ENCODE results near the gene STMND1.

STMND1 gene

DNA sequence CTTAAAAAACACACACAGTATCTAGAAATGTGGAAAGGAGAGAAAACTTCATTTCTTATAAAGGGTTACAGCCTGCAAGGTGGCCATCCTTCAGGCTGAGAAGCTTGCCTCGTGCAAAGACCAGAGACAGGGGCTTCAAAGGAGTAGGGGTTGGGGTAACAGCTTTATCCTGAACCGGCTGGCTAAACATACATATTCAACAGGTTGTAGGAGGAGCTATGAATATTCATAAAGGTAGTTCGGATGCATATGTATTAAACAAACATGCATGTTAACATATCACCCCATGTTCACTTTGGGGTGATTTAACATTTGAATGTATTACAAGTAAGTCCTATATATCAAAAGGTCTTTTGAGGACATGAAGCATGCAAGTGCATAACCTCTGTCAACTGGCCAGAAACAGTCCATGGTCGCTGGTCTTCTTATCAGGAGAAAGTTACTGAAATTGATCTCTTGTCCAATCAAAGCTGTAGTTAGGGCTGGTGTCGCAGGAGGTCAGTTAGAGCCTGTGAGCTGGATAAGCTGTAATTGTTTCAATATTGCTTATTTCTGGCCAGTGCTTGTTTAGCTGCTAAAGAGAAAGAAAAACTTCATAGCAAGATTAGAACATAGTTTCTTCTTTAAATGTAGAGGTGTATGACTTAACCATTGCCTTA lies 2.3 kb upstream of the STMND1 start:
- no peak for TF ChIP-seq NFIC (IDR thresholded peaks at IDR 0.05)
- no peak for TF ChIP-seq YY1 (IDR thresholded peaks at IDR 0.05; ENCODE audit: low read depth)
- TF ChIP-seq MAX (IDR thresholded peaks at IDR 0.05): no peak
- no peak for TF ChIP-seq TCF12 (IDR thresholded peaks at IDR 0.05; ENCODE audit: low read depth)
- no peak for TF ChIP-seq EP300 (IDR thresholded peaks at IDR 0.05; ENCODE audit: borderline replicate concordance)
- TF ChIP-seq CEBPB (IDR thresholded peaks at IDR 0.05): no peak
- no peak for TF ChIP-seq RAD21 (IDR thresholded peaks at IDR 0.05; ENCODE audit: low read depth)
- no peak for TF ChIP-seq TEAD4 (IDR thresholded peaks at IDR 0.05)
- no peak for TF ChIP-seq TAF1 (IDR thresholded peaks at IDR 0.05; ENCODE audit: low read depth)
- TF ChIP-seq CREB1 (IDR thresholded peaks at IDR 0.05; ENCODE audit: low read depth): no peak
- TF ChIP-seq ZBTB7A (IDR thresholded peaks at IDR 0.05; ENCODE audit: low read depth): no peak
- no peak for TF ChIP-seq EGR1 (IDR thresholded peaks at IDR 0.05)
- TF ChIP-seq USF1 (IDR thresholded peaks at IDR 0.05): no peak
- TF ChIP-seq FOXM1 (IDR thresholded peaks at IDR 0.05; ENCODE audit: borderline replicate concordance, low read depth): no peak
- TF ChIP-seq, protein P1, sequence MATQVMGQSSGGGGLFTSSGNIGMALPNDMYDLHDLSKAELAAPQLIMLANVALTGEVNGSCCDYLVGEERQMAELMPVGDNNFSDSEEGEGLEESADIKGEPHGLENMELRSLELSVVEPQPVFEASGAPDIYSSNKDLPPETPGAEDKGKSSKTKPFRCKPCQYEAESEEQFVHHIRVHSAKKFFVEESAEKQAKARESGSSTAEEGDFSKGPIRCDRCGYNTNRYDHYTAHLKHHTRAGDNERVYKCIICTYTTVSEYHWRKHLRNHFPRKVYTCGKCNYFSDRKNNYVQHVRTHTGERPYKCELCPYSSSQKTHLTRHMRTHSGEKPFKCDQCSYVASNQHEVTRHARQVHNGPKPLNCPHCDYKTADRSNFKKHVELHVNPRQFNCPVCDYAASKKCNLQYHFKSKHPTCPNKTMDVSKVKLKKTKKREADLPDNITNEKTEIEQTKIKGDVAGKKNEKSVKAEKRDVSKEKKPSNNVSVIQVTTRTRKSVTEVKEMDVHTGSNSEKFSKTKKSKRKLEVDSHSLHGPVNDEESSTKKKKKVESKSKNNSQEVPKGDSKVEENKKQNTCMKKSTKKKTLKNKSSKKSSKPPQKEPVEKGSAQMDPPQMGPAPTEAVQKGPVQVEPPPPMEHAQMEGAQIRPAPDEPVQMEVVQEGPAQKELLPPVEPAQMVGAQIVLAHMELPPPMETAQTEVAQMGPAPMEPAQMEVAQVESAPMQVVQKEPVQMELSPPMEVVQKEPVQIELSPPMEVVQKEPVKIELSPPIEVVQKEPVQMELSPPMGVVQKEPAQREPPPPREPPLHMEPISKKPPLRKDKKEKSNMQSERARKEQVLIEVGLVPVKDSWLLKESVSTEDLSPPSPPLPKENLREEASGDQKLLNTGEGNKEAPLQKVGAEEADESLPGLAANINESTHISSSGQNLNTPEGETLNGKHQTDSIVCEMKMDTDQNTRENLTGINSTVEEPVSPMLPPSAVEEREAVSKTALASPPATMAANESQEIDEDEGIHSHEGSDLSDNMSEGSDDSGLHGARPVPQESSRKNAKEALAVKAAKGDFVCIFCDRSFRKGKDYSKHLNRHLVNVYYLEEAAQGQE (IDR thresholded peaks at IDR 0.05; ENCODE audit: low read depth): no peak

GRCh38 chr6:17100806-17101205 lies 1.0 kb upstream of the STMND1 start:
- TF ChIP-seq MAX (IDR thresholded peaks at IDR 0.05) (no peak), EGR1 (IDR thresholded peaks at IDR 0.05) (no peak), RAD21 (IDR thresholded peaks at IDR 0.05; ENCODE audit: low read depth) (no peak), FOXM1 (IDR thresholded peaks at IDR 0.05; ENCODE audit: borderline replicate concordance, low read depth) (no peak), TCF12 (IDR thresholded peaks at IDR 0.05; ENCODE audit: low read depth) (no peak), TAF1 (IDR thresholded peaks at IDR 0.05; ENCODE audit: low read depth) (no peak), YY1 (IDR thresholded peaks at IDR 0.05; ENCODE audit: low read depth) (no peak), NFIC (IDR thresholded peaks at IDR 0.05) (no peak), ZBTB7A (IDR thresholded peaks at IDR 0.05; ENCODE audit: low read depth) (no peak), EP300 (IDR thresholded peaks at IDR 0.05; ENCODE audit: borderline replicate concordance) (no peak), TEAD4 (IDR thresholded peaks at IDR 0.05) (no peak), CREB1 (IDR thresholded peaks at IDR 0.05; ENCODE audit: low read depth) (no peak), USF1 (IDR thresholded peaks at IDR 0.05) (no peak)
- TF ChIP-seq, protein P1 (IDR thresholded peaks at IDR 0.05; ENCODE audit: low read depth): no peak

GRCh38 chr6:17102258-17102870 lies 514 bp downstream of the STMND1 start:
- TF ChIP-seq ZBTB7A (IDR thresholded peaks at IDR 0.05; ENCODE audit: low read depth) (no peak), MAX (IDR thresholded peaks at IDR 0.05) (no peak), CEBPB (IDR thresholded peaks at IDR 0.05) (no peak)
- TF ChIP-seq, protein P1 (IDR thresholded peaks at IDR 0.05; ENCODE audit: low read depth): no peak

DNA sequence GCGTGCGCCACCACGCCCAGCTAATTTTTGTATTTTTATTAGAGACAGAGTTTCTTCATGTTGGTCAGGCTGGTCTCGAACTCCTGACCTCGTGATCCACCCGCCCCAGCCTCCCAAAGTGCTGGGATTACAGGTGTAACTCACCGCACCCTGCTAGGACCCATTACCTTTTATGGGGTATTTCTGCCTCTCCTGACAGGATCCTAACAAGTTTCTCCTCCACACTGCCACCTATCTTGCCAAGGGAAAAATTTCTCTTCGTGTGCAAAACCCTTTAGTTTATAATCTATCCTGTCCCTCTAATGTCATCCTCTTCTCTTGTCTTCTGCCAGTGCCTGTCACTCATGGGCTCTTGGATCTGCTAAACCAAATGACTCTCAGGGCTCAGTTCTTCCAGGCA lies 1.9 kb downstream of the STMND1 start:
- TF ChIP-seq TEAD4 (IDR thresholded peaks at IDR 0.05): no peak
- TF ChIP-seq EP300 (IDR thresholded peaks at IDR 0.05; ENCODE audit: borderline replicate concordance): no peak
- TF ChIP-seq TCF12 (IDR thresholded peaks at IDR 0.05; ENCODE audit: low read depth): no peak
- no peak for TF ChIP-seq RAD21 (IDR thresholded peaks at IDR 0.05; ENCODE audit: low read depth)
- no peak for TF ChIP-seq CEBPB (IDR thresholded peaks at IDR 0.05)
- no peak for TF ChIP-seq FOXM1 (IDR thresholded peaks at IDR 0.05; ENCODE audit: borderline replicate concordance, low read depth)
- no peak for TF ChIP-seq MAX (IDR thresholded peaks at IDR 0.05)
- TF ChIP-seq USF1 (IDR thresholded peaks at IDR 0.05): no peak
- no peak for TF ChIP-seq CREB1 (IDR thresholded peaks at IDR 0.05; ENCODE audit: low read depth)
- no peak for TF ChIP-seq EGR1 (IDR thresholded peaks at IDR 0.05)
- TF ChIP-seq NFIC (IDR thresholded peaks at IDR 0.05): no peak
- no peak for TF ChIP-seq YY1 (IDR thresholded peaks at IDR 0.05; ENCODE audit: low read depth)
- TF ChIP-seq, protein P1 (IDR thresholded peaks at IDR 0.05; ENCODE audit: low read depth): no peak
- TF ChIP-seq TAF1 (IDR thresholded peaks at IDR 0.05; ENCODE audit: low read depth): no peak
- TF ChIP-seq ZBTB7A (IDR thresholded peaks at IDR 0.05; ENCODE audit: low read depth): no peak
